ENCODE results near the gene CAMTA1.

The CAMTA1 gene

GRCh38 chr1:6961905-6962477 lies 176.7 kb downstream of the CAMTA1 start:
- DNase-seq, result no peak

GRCh38 chr1:6962478-6962995 lies 177.3 kb downstream of the CAMTA1 start:
- peak; percentile 88 for DNase-seq

- peak; percentile 86 for DNase-seq
Observed at GRCh38 chr1:6962996-6963911, 178.0 kb downstream of the CAMTA1 start.

- no peak for DNase-seq
Observed at GRCh38 chr1:6963912-6964307, 178.7 kb downstream of the CAMTA1 start.

GRCh38 chr1:6965083-6965934 lies 180.1 kb downstream of the CAMTA1 start:
- DNase-seq, result no peak

- no peak for DNase-seq
Observed at GRCh38 chr1:6965935-6966241, 180.6 kb downstream of the CAMTA1 start.

GRCh38 chr1:6966326-6966725 lies 181.1 kb downstream of the CAMTA1 start:
- no peak for DNase-seq

- DNase-seq, result no peak
Observed at GRCh38 chr1:6967431-6968111, 182.3 kb downstream of the CAMTA1 start.

GRCh38 chr1:6969106-6969505 lies 183.9 kb downstream of the CAMTA1 start:
- DNase-seq, result peak; percentile 33

GRCh38 chr1:6969762-6970161 lies 184.5 kb downstream of the CAMTA1 start:
- DNase-seq, result no peak

- DNase-seq, result no peak
Observed at GRCh38 chr1:6970221-6970620, 185.0 kb downstream of the CAMTA1 start.

GRCh38 chr1:6971048-6971447 lies 185.8 kb downstream of the CAMTA1 start:
- no peak for DNase-seq

GRCh38 chr1:6971699-6972098 lies 186.4 kb downstream of the CAMTA1 start:
- no peak for DNase-seq

- no peak for DNase-seq
Observed at GRCh38 chr1:6972399-6972798, 187.1 kb downstream of the CAMTA1 start.

GRCh38 chr1:6975331-6976043 lies 190.2 kb downstream of the CAMTA1 start:
- DNase-seq, result no peak

GRCh38 chr1:6976044-6976375 lies 190.8 kb downstream of the CAMTA1 start:
- no peak for DNase-seq

- no peak for DNase-seq
Observed at GRCh38 chr1:6979003-6979613, 193.9 kb downstream of the CAMTA1 start.

GRCh38 chr1:6981595-6981994 lies 196.3 kb downstream of the CAMTA1 start:
- DNase-seq, result no peak

GRCh38 chr1:6982443-6982842 lies 197.2 kb downstream of the CAMTA1 start:
- DNase-seq, result no peak

- no peak for DNase-seq
Observed at GRCh38 chr1:6982860-6983259, 197.6 kb downstream of the CAMTA1 start.

GRCh38 chr1:6984536-6984935 lies 199.3 kb downstream of the CAMTA1 start:
- no peak for DNase-seq

GRCh38 chr1:6984986-6985385 lies 199.7 kb downstream of the CAMTA1 start:
- no peak for DNase-seq
